Thyroid gland (tissue), 4 donors: Measurements from ENCODE around the gene CARNS1.

Experiments used
- POLR2A ChIP-seq, 2 donors: fragments of 450-650 bp; IDR thresholded peaks; one replicate each; pipeline ENCODE4 v1.6.1; 2017; ENCODE audit warnings: antibody characterized with exemption in 2 of 2, mild to moderate bottlenecking in 2 of 2, moderate library complexity in 1 of 2
- TF ChIP-seq, protein P1 (sequence below), 6 experiments: fragments of 200-600 bp in 3 of 6; fragments of 450-650 bp in 3 of 6; sonication (generic) in 3 of 6; IDR thresholded peaks; one replicate each; pipeline ENCODE4 v1.5.1; 2016 to 2019; ENCODE audit warnings: antibody characterized with exemption in 6 of 6, mild to moderate bottlenecking in 2 of 6, inconsistent platforms in 1 of 6, moderate library complexity in 1 of 6

GRCh38 chr11:67423466-67423865 is 8.0 kb downstream of the CARNS1 start:
- no peak for TF ChIP-seq POLR2A (IDR thresholded peaks at IDR 0.05)
- TF ChIP-seq, protein P1, sequence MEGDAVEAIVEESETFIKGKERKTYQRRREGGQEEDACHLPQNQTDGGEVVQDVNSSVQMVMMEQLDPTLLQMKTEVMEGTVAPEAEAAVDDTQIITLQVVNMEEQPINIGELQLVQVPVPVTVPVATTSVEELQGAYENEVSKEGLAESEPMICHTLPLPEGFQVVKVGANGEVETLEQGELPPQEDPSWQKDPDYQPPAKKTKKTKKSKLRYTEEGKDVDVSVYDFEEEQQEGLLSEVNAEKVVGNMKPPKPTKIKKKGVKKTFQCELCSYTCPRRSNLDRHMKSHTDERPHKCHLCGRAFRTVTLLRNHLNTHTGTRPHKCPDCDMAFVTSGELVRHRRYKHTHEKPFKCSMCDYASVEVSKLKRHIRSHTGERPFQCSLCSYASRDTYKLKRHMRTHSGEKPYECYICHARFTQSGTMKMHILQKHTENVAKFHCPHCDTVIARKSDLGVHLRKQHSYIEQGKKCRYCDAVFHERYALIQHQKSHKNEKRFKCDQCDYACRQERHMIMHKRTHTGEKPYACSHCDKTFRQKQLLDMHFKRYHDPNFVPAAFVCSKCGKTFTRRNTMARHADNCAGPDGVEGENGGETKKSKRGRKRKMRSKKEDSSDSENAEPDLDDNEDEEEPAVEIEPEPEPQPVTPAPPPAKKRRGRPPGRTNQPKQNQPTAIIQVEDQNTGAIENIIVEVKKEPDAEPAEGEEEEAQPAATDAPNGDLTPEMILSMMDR (IDR thresholded peaks at IDR 0.05), result no peak
